Dedifferentiated amniotic fluid mesenchymal stem cell (primary cell): ENCODE measurements around the gene TRIM60.
"Not testable (repeated sequence)": the region's sequence is repeated elsewhere in the genome, so short reads cannot be mapped to it uniquely, and the experiment has no call there.

Source experiments
- DNase-seq: peaks from one replicate; pipeline ENCODE4 v3.0.0-alpha.2; 2016; ENCODE audit errors: extremely low spot score

The TRIM60 gene

GRCh38 chr4:165053645-165054044, 21.8 kb downstream of the TRIM60 start, which contains the start of gene TRIM75:
TRIM75 (plus strand) TSS chr4:165053866; CDS start chr4:165059148, 5,282 bp downstream.
- no peak for DNase-seq

- no peak for DNase-seq
Measured at GRCh38 chr4:165055601-165056000, 23.8 kb downstream of the TRIM60 start.

- no peak for DNase-seq
Measured at GRCh38 chr4:165058666-165059065, 26.9 kb downstream of the TRIM60 start.

GRCh38 chr4:165059386-165059785, 27.6 kb downstream of the TRIM60 start:
- no peak for DNase-seq

- DNase-seq = no peak
Measured at GRCh38 chr4:165060938-165061337, 29.1 kb downstream of the TRIM60 start.

- DNase-seq = no peak
Measured at GRCh38 chr4:165070560-165070959, 38.8 kb downstream of the TRIM60 start.

- DNase-seq = not testable (repeated sequence)
Measured at GRCh38 chr4:165073346-165073745, 41.5 kb downstream of the TRIM60 start.

GRCh38 chr4:165077034-165077578, 45.3 kb downstream of the TRIM60 start:
- no peak for DNase-seq

GRCh38 chr4:165079476-165079875, 47.7 kb downstream of the TRIM60 start:
- DNase-seq = no peak

- DNase-seq = not testable (repeated sequence)
Measured at GRCh38 chr4:165084787-165085186, 53.0 kb downstream of the TRIM60 start.

GRCh38 chr4:165085946-165086345, 54.1 kb downstream of the TRIM60 start:
- DNase-seq = no peak

- DNase-seq = no peak
Measured at GRCh38 chr4:165088366-165088765, 56.6 kb downstream of the TRIM60 start.
